K562 (cell line): ENCODE data around the gene NBPF3.

Experiments
- CTCF ChIP-seq, 3 experiments: IDR thresholded peaks in 2 of 3; conservative IDR thresholded peaks in 1 of 3; 2 replicates each; pipeline ENCODE4 v1.5.1; 2011 to 2012; ENCODE audit warnings: low read length in 3 of 3, mild to moderate bottlenecking in 3 of 3, control low read depth in 2 of 3, improper control_type of control experiment in 1 of 3, inconsistent platforms in 1 of 3, low read depth in 1 of 3, mixed read lengths in 1 of 3, moderate library complexity in 1 of 3; ENCODE audit not compliant: insufficient read depth in 2 of 3
- JUN ChIP-seq, 2 experiments: sonication (generic) in 1 of 2; formaldehyde crosslinking in 1 of 2; IDR thresholded peaks; 2 replicates each; pipeline versions ENCODE4 v1.6.1 to v1.8.0; 2012 to 2022; ENCODE audit warnings: borderline replicate concordance in 2 of 2, mild to moderate bottlenecking in 2 of 2, improper control_type of control experiment in 1 of 2, low read depth in 1 of 2, low read length in 1 of 2, missing genetic modification reagents in 1 of 2
- MCM5 ChIP-seq: fragments of 450-650 bp; IDR thresholded peaks from 2 replicates; pipeline ENCODE4 v1.6.1; 2016; ENCODE audit warnings: low read depth
- SIX5 ChIP-seq, 2 experiments: IDR thresholded peaks; 2 replicates each; pipeline ENCODE4 v1.6.1; 2011; ENCODE audit warnings: low read length in 2 of 2, borderline replicate concordance in 1 of 2, low read depth in 1 of 2, mild to moderate bottlenecking in 1 of 2, moderate library complexity in 1 of 2; ENCODE audit not compliant: insufficient read depth in 1 of 2
- SMAD4 ChIP-seq: fragments of 250-450 bp; sonication (Bioruptor Pico); conservative IDR thresholded peaks from 2 replicates; pipeline ENCODE4 v1.8.0; 2021; ENCODE audit warnings: inconsistent platforms, mild to moderate bottlenecking, moderate library complexity
- TBP ChIP-seq: optimal IDR thresholded peaks from 2 replicates; pipeline ENCODE3; 2011; ENCODE audit warnings: low read depth, low read length, improper control_type of control experiment

GRCh38 chr1:21507511-21508270 lies 67.8 kb downstream of the NBPF3 start:
- TF ChIP-seq TBP = no peak
- no peak for TF ChIP-seq JUN (IDR thresholded peaks at IDR 0.05; ENCODE audit: borderline replicate concordance, low read depth, low read length)
- TF ChIP-seq JUN (CRISPR knock-in tag; IDR thresholded peaks at IDR 0.05; ENCODE audit: borderline replicate concordance) = no peak
- TF ChIP-seq CTCF (IDR thresholded peaks at IDR 0.05 in 2 of 3, conservative IDR thresholded peaks at IDR 0.05 in 1 of 3; ENCODE audit: insufficient read depth in 2 of 3, low read depth in 1 of 3, low read length in 3 of 3) = no peak
- TF ChIP-seq SIX5 (IDR thresholded peaks at IDR 0.05; ENCODE audit: borderline replicate concordance in 1 of 2, insufficient read depth in 1 of 2, low read depth in 1 of 2, low read length in 2 of 2) = no peak
- no peak for TF ChIP-seq SMAD4 (CRISPR knock-in tag)
- TF ChIP-seq MCM5 = no peak
